ENCODE measurements around the gene ZNF552.

DNA sequence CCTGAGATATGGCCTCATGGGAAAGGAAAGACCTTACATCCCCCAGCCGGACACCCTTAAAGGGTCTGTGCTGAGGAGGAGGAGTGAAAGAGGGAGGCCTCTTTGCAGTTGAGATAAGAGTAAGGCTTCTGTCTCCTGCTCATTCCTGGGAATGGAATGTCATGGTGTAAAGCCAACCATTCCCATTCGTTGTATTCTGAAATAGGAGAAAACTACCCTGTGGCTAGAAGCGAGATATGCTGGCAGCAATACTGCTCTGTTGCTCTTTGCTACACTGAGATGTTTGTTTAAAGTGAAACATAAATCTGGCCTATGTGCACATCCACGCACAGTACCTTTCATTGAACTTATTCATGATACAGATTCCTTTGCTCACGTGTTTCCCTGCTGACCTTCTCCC is 14.6 kb upstream of the ZNF552 start:
- TF ChIP-seq ZNF274 (IDR thresholded peaks at IDR 0.05; ENCODE audit: low read depth, low read length) (no peak), YY1 (IDR thresholded peaks at IDR 0.05; ENCODE audit: insufficient read depth, insufficient read length) (no peak)

Measured in NT2/D1 (cell line).